HL-60/S4 treated with retinoic acid at 250 ng/mL for 4 days and 3 days (cell line): ENCODE measurements around the gene CCDC190.

Source experiments
- in situ Hi-C: fragments of 300-500 bp; cut with MboI; formaldehyde crosslinking; loops from 2 replicates; pipeline ENCODE4 v1.7.0; 2022; ENCODE audit warnings: low sequenced_read_pairs

CCDC190 gene

DNA sequence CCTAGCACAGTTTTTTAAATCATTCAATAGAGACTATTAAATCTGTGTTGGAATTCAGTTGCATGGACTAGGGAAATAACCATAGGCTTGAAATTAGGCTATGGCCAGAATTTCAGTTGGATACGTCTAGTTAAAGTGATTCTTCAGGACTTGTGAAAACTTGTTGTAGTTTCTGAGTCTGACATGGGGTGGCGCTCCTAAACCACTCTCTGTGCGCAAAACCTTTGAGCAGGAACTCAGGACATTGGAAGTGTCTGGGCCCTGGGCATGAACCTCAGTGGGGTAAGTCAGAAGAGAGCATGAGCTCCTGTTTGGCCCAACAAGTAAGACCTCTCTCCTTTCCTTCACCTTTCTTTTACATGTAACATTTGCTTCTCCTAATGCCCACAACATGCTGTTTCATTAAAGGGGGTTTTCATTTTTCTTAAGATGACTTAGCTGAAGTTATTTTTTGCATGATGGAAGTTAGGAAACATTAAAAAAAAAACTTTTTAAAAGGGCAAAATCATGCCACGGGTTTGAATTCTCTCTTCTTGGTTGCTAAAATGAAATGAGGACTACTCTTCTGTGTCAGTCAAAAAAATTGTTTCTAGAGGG is 17.1 kb upstream of the CCDC190 start:
- in situ Hi-C loops, result loop anchor here (10.0 kb wide), 2 partner anchors 297 to 437 kb away; no protein-coding TSS in a partner anchor

DNA sequence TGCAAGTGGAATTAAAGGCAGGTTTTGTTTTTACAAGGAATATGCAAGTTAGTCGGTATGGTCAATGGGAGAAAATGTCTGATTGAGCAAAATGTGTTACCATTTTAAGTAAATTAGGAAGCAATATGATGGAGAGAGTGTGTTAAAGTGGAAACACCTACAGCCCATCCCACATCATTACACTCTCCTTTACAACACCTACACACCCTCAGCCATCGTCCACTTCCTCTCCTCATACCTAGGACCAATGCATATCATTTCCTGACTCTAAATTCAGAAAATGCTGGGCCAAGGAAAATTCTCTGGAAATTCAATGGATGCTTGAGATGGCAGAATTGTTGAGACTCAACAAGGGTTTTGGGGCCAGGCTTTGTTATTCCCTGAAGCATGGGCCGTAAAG is 16.4 kb upstream of the CCDC190 start:
- in situ Hi-C loops, result loop anchor here (10.0 kb wide), 2 partner anchors 297 to 437 kb away; no protein-coding TSS in a partner anchor

DNA sequence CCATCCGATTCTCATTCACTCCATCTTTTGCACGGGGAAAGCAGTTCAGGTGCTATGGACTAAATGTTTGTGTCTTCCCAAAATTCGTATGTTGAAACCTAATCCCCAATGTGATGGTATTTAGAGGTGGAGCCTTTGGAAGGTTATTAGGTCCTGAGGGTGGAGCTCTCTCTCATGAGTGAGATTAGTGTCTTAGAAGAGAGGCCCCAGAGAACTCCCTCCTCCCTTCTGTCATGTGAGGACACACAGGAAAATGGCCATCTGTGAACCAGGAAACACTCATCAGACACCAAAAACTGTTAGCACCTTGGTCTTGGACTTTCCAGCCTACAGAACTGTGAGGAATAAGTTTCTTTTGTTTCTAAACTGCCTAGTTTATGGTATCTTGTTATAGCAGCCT is 15.8 kb upstream of the CCDC190 start:
- in situ Hi-C loops, result loop anchor here (10.0 kb wide), 2 partner anchors 298 to 438 kb away; no protein-coding TSS in a partner anchor

DNA sequence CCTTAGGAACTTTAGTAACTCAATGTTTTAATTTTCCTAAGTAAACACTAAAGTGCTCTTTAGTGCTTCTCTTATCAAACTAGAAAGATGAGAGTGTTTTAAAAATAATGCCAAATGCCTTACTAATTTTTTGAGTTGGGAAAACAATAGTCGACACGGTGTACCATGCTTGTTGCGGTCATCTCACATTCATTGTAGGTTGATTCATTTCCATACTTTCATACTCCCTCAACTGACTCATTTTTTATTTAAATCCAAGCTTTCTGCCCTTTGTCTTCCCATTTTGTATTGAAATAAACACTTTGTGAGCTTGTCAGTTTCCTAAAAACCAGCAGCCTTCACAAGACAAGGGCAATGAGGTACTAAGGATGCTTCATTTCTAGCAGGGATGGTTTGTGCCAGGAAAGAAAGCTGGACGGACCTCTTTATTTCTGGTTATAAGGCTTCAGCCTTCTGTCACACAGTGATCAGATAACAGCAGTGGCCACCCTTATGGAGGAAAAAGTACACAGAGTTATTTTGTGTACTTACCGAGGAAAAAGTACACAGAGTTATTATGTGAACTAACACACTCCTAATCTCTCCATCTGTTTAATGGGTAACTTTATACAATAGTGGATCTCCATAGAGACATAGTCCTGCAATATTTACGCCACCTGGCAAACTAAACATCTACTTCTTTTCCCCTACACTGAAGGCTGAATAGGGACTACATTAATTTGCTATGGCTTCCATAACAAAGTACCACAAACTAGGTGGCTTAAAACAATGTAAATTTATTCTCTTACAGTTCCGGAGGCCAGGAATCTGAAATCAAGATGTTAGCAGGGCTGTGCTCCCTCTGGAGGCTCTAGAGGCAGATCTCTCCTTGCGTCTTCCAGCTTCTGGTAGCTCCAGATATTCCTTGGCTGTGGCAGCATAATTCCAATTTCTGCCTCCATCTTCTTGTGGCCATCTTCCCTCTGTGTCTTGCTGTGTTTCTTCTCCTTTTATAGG is 13.0 kb upstream of the CCDC190 start:
- in situ Hi-C loops, result loop anchor here (10.0 kb wide), 2 partner anchors 301 to 441 kb away; no protein-coding TSS in a partner anchor

DNA sequence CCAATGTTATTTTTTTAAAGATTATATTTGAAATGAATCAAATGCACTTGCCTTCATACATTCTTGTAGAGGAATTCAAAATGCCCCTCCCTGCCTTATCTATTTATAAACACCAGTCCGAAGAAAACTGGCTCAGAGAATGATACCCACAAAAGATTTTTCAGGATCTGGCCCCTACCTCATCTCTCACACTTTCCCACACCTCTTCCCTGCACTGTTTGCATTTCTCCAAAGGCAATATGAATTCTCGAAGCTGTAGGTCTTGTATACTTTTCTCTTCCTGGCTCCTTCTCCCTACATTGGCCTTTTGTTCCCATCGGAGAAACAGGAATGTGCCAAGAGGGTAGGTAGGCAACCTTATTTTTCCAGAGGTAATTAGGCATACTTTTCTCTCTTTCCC is 12.0 kb upstream of the CCDC190 start:
- in situ Hi-C loops, result loop anchor here (10.0 kb wide), 2 partner anchors 302 to 442 kb away; no protein-coding TSS in a partner anchor

DNA sequence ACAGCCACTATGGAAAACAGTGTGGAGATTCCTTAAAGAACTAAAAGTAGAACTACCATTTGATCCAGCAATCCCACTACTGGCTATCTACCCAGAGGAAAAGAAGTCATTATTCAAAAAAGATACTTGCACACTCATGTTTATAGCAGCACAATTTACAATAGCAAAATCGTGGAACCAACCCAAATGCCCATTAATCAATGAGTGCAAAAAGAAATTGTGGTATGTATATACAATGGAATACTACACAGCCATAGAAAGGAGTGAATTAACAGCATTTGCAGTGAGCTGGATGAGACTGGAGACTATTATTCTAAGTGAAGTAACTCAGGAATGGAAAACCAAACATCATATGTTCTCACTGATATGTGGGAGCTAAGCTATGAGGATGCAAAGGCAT is 10.4 kb upstream of the CCDC190 start:
- in situ Hi-C loops, result loop anchor here (10.0 kb wide), 2 partner anchors 303 to 443 kb away; no protein-coding TSS in a partner anchor

DNA sequence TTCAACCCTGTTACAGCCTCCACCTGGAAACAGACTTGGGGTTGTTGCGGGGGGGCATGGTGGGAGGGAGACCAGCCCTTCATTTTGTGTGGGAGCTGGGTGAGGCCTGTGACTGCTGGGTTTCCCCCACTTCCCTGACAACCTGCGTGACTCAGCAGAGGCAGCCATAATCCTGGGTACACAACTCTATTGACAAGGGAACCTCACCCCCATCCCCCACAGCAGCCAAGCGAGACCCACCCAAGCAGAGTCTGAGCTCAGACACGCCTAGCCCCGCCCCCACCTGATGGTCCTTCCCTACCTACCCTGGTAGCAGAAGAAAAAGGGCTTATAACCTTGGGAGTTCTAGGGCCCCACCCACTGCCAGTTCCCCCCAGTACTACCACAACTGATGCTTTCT is 8.0 kb upstream of the CCDC190 start:
- in situ Hi-C loops, result no loop called here

DNA sequence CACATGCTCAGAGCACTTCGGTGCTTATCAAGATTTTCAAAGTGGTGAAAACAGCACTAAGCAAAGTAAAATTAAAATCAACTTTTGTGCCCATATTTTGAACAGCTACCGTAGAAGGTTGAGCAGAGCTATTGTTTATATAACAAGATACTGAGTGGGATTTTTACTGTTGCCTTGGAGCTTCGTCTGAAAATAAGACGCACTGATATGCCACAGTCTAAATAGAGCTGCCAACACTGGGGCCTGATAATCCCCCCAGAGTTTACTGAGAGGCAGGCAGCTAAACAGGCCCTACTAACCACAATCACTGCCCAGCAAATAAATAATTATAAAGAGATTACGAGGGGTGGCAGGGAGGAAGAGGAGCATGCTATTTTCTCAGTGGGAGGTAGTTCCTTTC is 650 bp upstream of the CCDC190 start:
- in situ Hi-C loops, result no loop called here

DNA sequence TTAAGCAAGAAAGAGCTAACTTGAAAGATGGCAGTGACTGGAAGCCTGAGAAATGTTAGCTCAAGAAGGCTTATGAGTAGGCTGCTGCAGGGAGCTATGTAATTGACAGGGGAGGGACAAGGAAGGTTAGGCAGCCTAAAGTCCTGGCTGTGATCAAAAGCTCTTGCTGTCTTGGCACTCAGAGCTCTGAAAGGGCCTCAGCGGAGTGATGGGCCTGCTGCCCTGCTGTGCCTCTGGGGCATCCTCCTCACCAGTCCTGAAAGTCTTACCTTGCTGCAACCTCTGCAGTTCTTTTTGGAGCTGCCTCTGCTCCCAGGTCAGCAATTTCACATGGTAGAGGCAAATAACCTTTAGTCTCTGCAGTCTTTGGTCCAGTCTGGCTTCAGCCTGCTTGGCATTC is 1.8 kb downstream of the CCDC190 start:
- in situ Hi-C loops, result no loop called here

DNA sequence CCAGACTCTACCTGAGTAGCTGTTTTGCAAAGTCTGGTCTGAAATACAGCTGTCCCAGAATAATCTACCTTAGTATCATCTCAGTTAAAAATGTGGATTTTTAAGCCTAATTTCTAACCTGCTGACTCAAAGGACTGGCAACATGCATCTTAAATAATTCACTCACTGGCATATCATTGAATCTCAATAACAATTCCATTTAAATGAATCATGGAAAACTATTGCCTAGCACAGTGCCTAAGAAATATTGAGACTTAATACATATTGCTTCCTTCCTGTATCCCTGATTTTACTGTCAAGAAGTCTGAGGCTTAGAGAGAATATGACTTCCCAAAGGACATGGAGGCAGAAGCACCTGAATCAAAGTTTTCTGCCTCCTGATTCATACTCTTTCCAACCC is 3.1 kb downstream of the CCDC190 start:
- in situ Hi-C loops, result no loop called here

DNA sequence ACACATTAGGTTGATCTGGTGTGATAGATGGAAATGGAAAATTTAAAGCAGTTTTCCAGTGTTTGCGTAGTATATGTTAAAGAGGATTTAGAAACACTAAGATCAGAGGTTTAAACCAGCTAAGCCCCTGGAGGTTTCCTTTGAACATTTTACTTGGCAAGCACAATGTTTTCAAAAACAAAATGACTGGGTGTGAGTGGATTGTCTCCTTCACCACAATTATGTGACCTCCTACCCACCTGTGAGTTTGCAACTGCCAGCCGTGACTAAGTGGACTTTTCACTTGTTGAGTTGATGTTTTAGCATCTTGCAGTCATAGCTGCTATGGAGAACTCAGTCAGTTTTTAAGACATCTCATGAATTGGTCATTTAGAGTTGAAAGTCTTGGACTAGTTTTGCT is 4.7 kb downstream of the CCDC190 start:
- in situ Hi-C loops, result no loop called here

DNA sequence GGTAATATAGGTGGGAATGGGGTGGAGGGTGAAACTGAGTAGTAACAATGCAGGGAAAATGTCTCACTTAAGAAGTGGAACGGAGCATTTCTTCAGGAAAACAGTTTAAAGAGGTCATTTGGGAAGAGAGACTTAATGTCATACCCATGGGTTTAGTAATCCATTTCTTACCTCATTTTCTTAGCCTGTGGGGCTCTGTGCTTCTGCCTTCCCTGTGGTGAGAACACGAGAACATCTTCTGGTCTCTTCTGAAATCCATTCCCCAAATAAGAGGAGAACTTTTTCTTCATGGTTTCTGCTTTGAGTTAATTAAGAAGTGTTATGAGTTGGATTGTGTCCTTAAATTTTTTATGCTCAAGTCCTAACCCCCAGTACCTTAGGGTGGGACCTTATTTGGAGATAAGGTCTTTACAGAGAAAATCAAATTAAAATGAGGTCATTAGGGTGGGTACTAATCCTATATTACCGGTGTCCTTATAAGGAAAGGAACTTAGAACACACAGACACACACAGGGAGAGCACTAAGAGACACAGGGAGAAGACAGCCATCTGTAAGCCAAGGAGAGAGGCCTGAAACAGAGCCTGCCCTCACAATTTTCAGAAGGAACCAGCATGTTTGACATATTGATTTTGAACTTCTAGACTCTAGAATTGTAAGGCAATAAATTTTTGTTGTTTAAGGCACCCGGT is 5.4 kb downstream of the CCDC190 start:
- in situ Hi-C loops, result no loop called here

DNA sequence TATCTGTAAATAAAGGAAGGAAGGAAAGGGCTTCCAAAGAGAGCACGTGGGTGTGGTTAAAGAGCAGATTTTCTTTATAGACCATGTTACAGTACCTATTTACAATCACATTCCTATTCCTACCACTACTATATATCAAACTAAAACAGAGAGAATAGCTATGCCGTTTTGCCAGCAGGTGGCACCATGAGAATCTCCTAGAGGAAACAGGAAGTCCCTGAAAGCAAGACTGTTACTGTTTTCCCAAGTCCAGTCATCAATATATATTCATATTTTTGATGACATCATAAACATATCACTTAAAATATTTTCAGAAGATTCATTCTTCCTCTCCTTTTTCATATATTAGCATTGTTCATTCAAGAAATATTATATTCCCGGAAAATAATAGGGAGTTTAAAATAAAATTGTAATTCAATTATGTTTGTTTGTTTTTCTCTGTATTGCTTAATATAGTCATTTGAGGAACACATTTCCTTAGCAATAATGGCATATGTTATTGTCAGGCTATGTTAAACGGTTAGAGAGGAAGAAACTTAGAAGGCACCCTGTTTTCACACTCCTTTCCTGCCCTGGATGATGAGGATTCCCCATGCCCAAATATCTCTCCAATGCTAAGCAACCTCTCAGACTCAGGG is 6.6 kb downstream of the CCDC190 start:
- in situ Hi-C loops, result no loop called here

DNA sequence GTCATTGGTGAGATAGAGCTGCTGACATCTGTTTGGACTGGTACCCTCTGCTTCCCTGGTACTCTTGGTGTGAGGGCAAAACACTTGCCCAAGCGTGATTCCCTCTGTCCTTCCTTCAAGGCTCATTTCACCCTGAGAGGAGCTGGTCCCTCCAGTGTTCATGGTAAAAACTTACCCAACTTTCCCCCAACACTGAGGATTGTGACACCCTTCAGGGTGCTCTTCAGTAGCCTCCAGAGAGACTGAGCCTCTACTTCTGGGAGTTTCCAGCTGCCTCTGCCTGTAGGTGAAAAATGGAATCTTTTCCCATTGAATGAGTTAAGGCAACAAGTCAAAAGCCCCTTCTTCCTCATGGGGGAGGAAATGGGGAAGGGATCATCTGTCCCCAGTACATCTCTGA is 9.6 kb downstream of the CCDC190 start:
- in situ Hi-C loops, result no loop called here

DNA sequence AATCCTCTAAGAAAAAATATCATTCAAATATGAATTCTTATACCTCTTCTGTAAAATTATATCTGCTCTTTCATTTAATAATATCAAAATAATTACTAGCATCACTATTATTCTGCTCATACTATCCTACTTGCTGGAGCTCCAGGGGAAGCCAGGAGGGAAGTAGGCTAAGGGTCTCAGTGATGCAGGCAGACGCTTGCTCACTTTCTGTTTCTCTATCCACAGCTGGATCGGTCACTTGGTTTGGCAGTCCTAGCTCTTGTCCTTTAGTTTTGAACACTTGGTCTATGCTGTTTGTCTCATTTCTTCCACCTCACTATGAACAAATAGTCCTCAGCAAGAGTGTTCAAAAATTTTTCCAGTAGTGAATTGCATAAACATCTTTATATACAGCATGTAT is 11.3 kb downstream of the CCDC190 start:
- in situ Hi-C loops, result no loop called here

DNA sequence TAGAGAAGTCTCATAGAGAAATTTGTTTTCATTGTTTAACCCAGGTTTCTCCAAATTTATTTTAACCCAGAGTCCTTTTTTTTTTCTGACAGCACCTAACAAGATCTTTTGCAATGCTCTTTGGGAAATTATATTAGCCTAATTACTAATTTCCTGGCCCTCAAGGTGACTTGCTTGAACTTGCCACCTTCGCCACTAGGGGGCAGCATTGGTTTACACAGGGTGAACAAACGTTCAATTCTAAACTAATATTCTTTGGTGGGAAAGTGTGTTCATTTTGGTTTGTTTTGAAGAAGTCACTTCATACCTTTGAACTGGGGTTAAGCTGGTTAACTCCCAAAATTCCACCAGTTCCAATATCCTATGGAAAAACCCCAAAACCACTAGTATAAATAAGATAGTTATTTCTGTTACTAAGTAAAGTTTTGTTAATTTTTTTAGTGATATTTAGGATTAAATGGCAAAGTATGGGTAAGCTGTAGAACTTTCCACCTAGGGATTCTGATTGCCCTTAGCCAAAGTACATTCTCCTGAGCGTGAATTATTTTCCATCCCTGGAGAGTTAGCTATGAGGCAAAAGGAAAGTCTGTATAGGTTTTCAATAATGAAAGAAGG is 13.0 kb downstream of the CCDC190 start:
- in situ Hi-C loops, result no loop called here

DNA sequence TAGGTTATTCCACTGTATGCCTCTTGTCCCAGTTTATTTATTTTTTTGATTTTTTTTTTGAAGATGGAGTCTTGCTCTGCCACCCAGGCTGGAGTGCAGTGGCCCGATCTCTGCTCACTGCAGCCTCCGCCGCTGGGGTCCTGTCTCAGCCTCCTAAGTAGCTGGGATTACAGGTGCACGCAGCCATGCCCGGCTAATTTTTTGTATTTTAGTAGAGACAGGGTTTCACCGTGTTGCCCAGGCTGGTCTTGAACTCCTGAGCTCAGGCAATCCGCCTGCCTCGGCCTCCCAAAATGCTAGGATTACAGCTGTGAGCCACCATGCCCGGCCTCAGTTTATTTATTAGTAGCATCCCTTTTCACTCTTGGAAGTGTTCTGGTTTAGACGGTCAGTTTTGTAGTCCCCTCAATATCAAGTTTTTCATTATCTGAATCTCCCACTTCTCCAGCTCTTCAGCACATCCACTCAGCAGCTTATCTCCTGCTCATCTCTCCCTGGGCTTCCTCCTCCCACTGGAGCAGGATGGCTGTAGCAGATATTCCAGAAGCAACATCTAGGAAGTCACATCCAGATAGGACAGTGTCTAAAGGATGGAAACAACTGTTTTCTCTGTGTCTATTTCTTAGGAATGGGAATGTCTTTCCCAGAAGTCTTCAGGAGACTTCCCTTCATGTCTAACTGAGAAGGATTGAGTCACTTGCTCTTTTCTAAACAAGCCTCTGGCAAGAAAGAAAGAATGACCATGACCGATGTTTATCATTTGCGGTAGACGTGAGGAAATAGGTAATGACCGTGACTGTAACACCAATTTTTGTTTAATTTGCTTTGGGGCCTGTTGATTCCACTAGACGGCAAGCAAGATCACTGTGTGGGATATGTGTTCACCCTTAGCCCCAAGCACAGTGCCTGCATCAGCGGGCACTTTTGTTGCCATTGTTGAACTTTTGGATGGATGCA is 14.4 kb downstream of the CCDC190 start:
- in situ Hi-C loops, result no loop called here

DNA sequence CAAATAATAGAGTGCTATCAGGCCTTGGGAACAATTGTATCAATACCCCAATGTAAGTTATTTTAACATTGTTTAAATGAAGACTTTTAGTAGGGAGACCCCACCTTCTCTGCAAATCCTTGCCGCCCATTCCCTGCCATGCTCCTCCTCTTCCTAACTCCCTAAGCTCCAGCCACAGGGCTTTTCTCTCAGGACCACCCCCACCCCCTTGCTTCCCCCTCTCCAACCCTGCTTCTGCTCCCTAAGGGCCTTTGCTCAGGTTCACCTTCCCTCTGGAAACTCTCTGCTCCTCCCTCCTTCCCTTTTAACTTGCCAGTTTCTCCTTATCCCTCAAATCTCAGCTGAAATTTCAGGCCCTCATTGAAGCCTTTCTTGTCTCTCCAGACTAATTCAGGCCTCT is 16.8 kb downstream of the CCDC190 start:
- in situ Hi-C loops, result no loop called here

DNA sequence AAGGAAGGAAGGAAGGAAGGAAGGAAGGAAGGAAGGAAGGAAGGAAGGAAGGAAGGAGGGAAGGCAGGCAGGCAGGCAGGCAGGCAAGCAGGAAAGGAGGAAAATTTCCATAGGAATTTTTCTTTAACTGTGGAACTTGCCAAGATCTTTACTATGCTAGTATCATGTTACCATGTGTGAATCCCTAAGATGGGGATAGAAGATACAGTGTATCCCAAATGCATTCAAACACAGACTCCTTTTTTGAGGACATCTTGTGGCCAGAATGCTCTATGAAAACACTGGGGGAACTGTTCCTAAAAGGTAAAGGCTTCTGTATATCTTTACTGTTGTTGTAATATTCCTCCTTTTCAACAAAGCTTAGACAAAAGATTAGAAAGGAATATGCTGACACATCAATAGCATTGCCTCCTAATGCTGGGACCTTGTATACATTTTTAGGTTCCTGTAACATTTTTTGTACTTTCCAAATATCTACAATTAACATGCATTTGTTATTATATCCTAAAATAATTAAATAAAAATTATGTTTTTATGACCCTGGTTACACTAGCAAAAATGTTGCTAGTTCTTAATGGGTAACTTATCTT is 20.6 kb downstream of the CCDC190 start:
- in situ Hi-C loops, result no loop called here
